K562 (cell line): ENCODE data around the gene MAP1S. TPM values are rescaled to one million over a fixed set of nuclear protein-coding genes. Genes with fewer than 3 reads are reported as not detected.
A peak's percentile ranks its signal among the peaks of the same experiment; 100 is the strongest.

Experiments
- CBX5 ChIP-seq: IDR thresholded peaks from 2 replicates; pipeline ENCODE4 v1.6.1; 2014; ENCODE audit warnings: low read depth, borderline replicate concordance
- ELF4 ChIP-seq: fragments of 450-650 bp; formaldehyde crosslinking; IDR thresholded peaks from 2 replicates; pipeline ENCODE4 v1.4.0; 2022; ENCODE audit warnings: missing genetic modification characterization
- HDGF ChIP-seq: fragments of 450-650 bp; IDR thresholded peaks from 2 replicates; pipeline ENCODE4 v1.6.1; 2016
- HNRNPUL1 ChIP-seq: fragments of 200-400 bp; formaldehyde crosslinking; IDR thresholded peaks from 2 replicates; pipeline ENCODE4 v1.6.1; 2017; ENCODE audit warnings: low read length
- ILF3 ChIP-seq: fragments of 450-650 bp; IDR thresholded peaks from 2 replicates; pipeline ENCODE4 v1.6.1; 2018; ENCODE audit warnings: antibody characterized with exemption, mild to moderate bottlenecking, moderate library complexity, borderline replicate concordance
- KAT8 ChIP-seq: fragments of 450-650 bp; IDR thresholded peaks from 2 replicates; pipeline ENCODE4 v1.6.1; 2016; ENCODE audit warnings: low read depth, mild to moderate bottlenecking
- KDM1A ChIP-seq, 2 experiments: fragments of 450-650 bp; IDR thresholded peaks; 2 replicates each; pipeline ENCODE4 v1.6.1; 2016; ENCODE audit warnings: mild to moderate bottlenecking in 2 of 2
- NR2C2 ChIP-seq, 2 experiments: fragments of 200-800 bp in 1 of 2; sonication (Bioruptor generic) in 1 of 2; sonication (generic) in 1 of 2; formaldehyde crosslinking in 1 of 2; IDR thresholded peaks; 2 replicates each; pipeline versions ENCODE4 v1.6.1 to v1.8.0; 2016 to 2022; ENCODE audit warnings: mild to moderate bottlenecking in 1 of 2, missing compliant biosample characterization in 1 of 2, missing genetic modification characterization in 1 of 2, missing genetic modification reagents in 1 of 2
- OTX1 ChIP-seq: fragments of 450-650 bp; formaldehyde crosslinking; IDR thresholded peaks from 2 replicates; pipeline ENCODE4 v1.4.0; 2022; ENCODE audit warnings: mild to moderate bottlenecking
- POLR2H ChIP-seq: IDR thresholded peaks from 2 replicates; pipeline ENCODE4 v1.6.1; 2016; ENCODE audit warnings: missing genetic modification characterization, low read depth, mild to moderate bottlenecking, control low read depth, missing compliant biosample characterization, moderate library complexity
- TEAD1 ChIP-seq, 2 experiments: fragments of 450-650 bp in 1 of 2; sonication (generic) in 1 of 2; formaldehyde crosslinking; IDR thresholded peaks; 2 replicates each; pipeline versions ENCODE4 v1.4.0 to v1.8.0; 2020 to 2022; ENCODE audit warnings: mild to moderate bottlenecking in 2 of 2, missing genetic modification reagents in 1 of 2
- XRCC5 ChIP-seq: fragments of 200-400 bp; formaldehyde crosslinking; IDR thresholded peaks from 2 replicates; pipeline ENCODE4 v1.6.1; 2017; ENCODE audit warnings: low read depth, mild to moderate bottlenecking, low read length
- ZFP36 ChIP-seq: fragments of 150-350 bp; IDR thresholded peaks from 2 replicates; pipeline ENCODE4 v1.6.1; 2018; ENCODE audit warnings: low read length, low read depth; ENCODE audit not compliant: partially characterized antibody
- ZKSCAN3 ChIP-seq: fragments of 250-450 bp; sonication (Bioruptor Pico); IDR thresholded peaks from 2 replicates; pipeline ENCODE4 v1.4.0; 2020
- ZNF140 ChIP-seq: fragments of 250-450 bp; sonication (Bioruptor Pico); IDR thresholded peaks from 2 replicates; pipeline ENCODE4 v1.8.0; 2021; ENCODE audit warnings: moderate library complexity, mild to moderate bottlenecking, inconsistent platforms
- ZNF197 ChIP-seq: fragments of 200-800 bp; sonication (Bioruptor generic); IDR thresholded peaks from 2 replicates; pipeline ENCODE4 v1.6.1; 2016; ENCODE audit warnings: low read depth, missing genetic modification characterization, missing compliant biosample characterization
- ZNF436 ChIP-seq: fragments of 250-450, 450-650 bp; sonication (Bioruptor Pico); formaldehyde crosslinking; IDR thresholded peaks from 2 replicates; pipeline ENCODE4 v1.7.0; 2020; ENCODE audit warnings: mild to moderate bottlenecking
- ZNF696 ChIP-seq: fragments of 250-450 bp; sonication (Bioruptor Pico); conservative IDR thresholded peaks from 2 replicates; pipeline ENCODE4 v1.4.0; 2020; ENCODE audit warnings: mild to moderate bottlenecking, moderate library complexity
- polyA plus RNA-seq, 8 experiments: library from polyadenylated mRNA; depleted of rRNA in 4 of 8; stranded (reverse) in 5 of 8; unstranded in 3 of 8; fragments of >200 nt; fragmentation: Nextera tagmentation in 2 of 8; fragmentation: Illumina TruSeq in 1 of 8; extraction: Ambion mirVana in 2 of 8; extraction: Trizol in 1 of 8; gene quantifications; 2 replicates each; pipeline versions ENCODE4 v1.2.1 to v1.2.3, GENCODE V29; 2011 to 2014; ENCODE audit warnings: inconsistent platforms in 1 of 8, missing spikeins in 1 of 8
- total RNA-seq, 7 experiments: library from RNA; depleted of rRNA in 6 of 7; stranded (reverse); fragments of >200 nt in 6 of 7; fragmentation: Illumina TruSeq in 2 of 7; extraction: Trizol in 2 of 7; gene quantifications; 2 replicates each; pipeline versions ENCODE4 v1.2.1 to v1.2.3, GENCODE V29; 2011 to 2021; ENCODE audit warnings: low replicate concordance in 1 of 7
- TF ChIP-seq, protein P1 (sequence below): sonication (generic); formaldehyde crosslinking; IDR thresholded peaks from 2 replicates; pipeline ENCODE4 v1.8.0; 2022; ENCODE audit warnings: mild to moderate bottlenecking, missing genetic modification reagents
- TF ChIP-seq, protein P2 (sequence below): fragments of 450-650 bp; formaldehyde crosslinking; IDR thresholded peaks from 2 replicates; pipeline ENCODE4 v1.4.0; 2020; ENCODE audit warnings: mild to moderate bottlenecking, moderate library complexity
- TF ChIP-seq, protein P3 (sequence below): fragments of 250-450 bp; sonication (Bioruptor Pico); IDR thresholded peaks from 2 replicates; pipeline ENCODE4 v1.8.0; 2022; ENCODE audit warnings: inconsistent platforms, mild to moderate bottlenecking, moderate library complexity, borderline replicate concordance
- TF ChIP-seq, protein P4 (sequence below): fragments of 450-650 bp; formaldehyde crosslinking; IDR thresholded peaks from 2 replicates; pipeline ENCODE4 v1.4.0; 2022; ENCODE audit warnings: mild to moderate bottlenecking, moderate library complexity

MAP1S gene
- total and polyA plus RNA-seq, 9 of the 15 experiments (the other 6 are each of a cell fraction or from before 2014, with no cell fraction given), result 2.0 to 81.0 (median 9.5) TPM

DNA sequence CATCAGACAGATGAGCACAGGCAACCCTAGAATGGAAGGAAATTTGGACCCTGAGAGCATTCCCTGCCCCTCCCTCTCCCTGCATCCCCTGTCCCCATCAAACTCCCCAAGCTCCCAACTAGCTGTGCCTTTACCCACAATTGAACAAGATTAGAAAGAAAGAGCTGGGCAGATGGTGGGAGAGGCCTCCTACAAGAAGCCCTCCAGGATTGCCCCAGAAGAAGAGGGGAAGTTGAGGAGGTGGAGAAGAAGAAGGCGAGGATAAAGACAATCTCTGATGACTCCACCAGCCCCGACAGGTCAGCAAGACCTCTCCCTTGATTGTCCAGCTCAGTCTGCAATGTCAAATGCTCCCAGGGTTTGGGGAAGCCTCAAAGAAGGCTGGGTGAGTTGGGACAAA lies 43.0 kb upstream of the MAP1S start (continued):
- TF ChIP-seq NR2C2 (CRISPR knock-in tag; IDR thresholded peaks at IDR 0.05) (no peak), NR2C2 (tag; IDR thresholded peaks at IDR 0.05) (no peak), ILF3 (no peak), ZNF696 (CRISPR knock-in tag) (no peak), HDGF (no peak), ZNF436 (CRISPR knock-in tag) (peak; percentile 86), TEAD1 (CRISPR knock-in tag; IDR thresholded peaks at IDR 0.05) (no peak), HNRNPUL1 (no peak), CBX5 (no peak), OTX1 (CRISPR knock-in tag) (no peak), ZNF197 (CRISPR knock-in tag) (no peak), ELF4 (no peak), POLR2H (tag) (no peak), KAT8 (no peak), ZNF140 (CRISPR knock-in tag) (no peak), XRCC5 (no peak), ZFP36 (peak; percentile 97), ZKSCAN3 (CRISPR knock-in tag) (no peak), KDM1A (IDR thresholded peaks at IDR 0.05) (peak; percentile 28 to 61; a peak in 2 of 4 replicates)
- TF ChIP-seq, protein P1, sequence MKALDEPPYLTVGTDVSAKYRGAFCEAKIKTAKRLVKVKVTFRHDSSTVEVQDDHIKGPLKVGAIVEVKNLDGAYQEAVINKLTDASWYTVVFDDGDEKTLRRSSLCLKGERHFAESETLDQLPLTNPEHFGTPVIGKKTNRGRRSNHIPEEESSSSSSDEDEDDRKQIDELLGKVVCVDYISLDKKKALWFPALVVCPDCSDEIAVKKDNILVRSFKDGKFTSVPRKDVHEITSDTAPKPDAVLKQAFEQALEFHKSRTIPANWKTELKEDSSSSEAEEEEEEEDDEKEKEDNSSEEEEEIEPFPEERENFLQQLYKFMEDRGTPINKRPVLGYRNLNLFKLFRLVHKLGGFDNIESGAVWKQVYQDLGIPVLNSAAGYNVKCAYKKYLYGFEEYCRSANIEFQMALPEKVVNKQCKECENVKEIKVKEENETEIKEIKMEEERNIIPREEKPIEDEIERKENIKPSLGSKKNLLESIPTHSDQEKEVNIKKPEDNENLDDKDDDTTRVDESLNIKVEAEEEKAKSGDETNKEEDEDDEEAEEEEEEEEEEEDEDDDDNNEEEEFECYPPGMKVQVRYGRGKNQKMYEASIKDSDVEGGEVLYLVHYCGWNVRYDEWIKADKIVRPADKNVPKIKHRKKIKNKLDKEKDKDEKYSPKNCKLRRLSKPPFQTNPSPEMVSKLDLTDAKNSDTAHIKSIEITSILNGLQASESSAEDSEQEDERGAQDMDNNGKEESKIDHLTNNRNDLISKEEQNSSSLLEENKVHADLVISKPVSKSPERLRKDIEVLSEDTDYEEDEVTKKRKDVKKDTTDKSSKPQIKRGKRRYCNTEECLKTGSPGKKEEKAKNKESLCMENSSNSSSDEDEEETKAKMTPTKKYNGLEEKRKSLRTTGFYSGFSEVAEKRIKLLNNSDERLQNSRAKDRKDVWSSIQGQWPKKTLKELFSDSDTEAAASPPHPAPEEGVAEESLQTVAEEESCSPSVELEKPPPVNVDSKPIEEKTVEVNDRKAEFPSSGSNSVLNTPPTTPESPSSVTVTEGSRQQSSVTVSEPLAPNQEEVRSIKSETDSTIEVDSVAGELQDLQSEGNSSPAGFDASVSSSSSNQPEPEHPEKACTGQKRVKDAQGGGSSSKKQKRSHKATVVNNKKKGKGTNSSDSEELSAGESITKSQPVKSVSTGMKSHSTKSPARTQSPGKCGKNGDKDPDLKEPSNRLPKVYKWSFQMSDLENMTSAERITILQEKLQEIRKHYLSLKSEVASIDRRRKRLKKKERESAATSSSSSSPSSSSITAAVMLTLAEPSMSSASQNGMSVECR (CRISPR knock-in tag), result no peak
- TF ChIP-seq, protein P2, sequence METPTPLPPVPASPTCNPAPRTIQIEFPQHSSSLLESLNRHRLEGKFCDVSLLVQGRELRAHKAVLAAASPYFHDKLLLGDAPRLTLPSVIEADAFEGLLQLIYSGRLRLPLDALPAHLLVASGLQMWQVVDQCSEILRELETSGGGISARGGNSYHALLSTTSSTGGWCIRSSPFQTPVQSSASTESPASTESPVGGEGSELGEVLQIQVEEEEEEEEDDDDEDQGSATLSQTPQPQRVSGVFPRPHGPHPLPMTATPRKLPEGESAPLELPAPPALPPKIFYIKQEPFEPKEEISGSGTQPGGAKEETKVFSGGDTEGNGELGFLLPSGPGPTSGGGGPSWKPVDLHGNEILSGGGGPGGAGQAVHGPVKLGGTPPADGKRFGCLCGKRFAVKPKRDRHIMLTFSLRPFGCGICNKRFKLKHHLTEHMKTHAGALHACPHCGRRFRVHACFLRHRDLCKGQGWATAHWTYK, result no peak
- TF ChIP-seq, protein P3, sequence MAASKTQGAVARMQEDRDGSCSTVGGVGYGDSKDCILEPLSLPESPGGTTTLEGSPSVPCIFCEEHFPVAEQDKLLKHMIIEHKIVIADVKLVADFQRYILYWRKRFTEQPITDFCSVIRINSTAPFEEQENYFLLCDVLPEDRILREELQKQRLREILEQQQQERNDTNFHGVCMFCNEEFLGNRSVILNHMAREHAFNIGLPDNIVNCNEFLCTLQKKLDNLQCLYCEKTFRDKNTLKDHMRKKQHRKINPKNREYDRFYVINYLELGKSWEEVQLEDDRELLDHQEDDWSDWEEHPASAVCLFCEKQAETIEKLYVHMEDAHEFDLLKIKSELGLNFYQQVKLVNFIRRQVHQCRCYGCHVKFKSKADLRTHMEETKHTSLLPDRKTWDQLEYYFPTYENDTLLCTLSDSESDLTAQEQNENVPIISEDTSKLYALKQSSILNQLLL (CRISPR knock-in tag), result no peak
- TF ChIP-seq, protein P4, sequence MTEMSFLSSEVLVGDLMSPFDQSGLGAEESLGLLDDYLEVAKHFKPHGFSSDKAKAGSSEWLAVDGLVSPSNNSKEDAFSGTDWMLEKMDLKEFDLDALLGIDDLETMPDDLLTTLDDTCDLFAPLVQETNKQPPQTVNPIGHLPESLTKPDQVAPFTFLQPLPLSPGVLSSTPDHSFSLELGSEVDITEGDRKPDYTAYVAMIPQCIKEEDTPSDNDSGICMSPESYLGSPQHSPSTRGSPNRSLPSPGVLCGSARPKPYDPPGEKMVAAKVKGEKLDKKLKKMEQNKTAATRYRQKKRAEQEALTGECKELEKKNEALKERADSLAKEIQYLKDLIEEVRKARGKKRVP (CRISPR knock-in tag), result no peak
